ENCODE measurements around the gene KLK15.

Gene KLK15

DNA sequence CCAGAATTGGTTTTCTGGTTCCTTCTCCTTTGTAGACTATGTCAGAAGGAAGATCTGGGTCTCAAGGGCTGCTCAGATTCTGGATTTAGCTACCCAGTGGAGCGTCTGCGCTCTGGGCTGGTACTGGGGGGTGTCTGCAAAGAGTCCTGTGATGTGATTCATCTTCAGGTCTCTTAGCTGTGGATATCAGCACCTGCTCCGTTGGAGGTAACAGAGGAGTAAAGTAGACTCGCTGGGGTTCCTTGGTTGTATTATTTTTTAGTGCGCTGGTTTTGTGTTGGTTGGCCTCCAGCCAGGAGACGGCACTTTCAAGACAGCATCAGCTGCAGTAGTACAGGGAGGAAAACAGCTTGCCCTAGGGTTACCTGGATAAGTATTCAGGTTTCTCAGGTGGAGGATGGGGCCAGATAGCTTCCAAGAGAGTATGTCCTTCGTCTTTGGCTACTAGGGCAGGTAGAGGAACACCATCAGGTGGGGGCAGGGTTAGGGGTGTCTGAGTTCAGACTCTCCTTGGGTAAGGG, 10.4 kb upstream of the KLK15 start:
- no peak for DNase-seq (ENCODE audit: low read depth)
- no peak overlapping the region for H3K4me3 ChIP-seq (ENCODE audit: low read length)
- TF ChIP-seq CTCF (conservative IDR thresholded peaks at IDR 0.05; ENCODE audit: low read depth, low read length): no peak

GRCh38 chr19:50843205-50843604, 9.8 kb upstream of the KLK15 start:
- TF ChIP-seq CTCF (conservative IDR thresholded peaks at IDR 0.05; ENCODE audit: low read depth, low read length): no peak
- DNase-seq (ENCODE audit: low read depth): no peak
- H3K4me3 ChIP-seq (ENCODE audit: low read length): no peak overlapping the region

- no peak overlapping the region for H3K4me3 ChIP-seq (ENCODE audit: low read length)
- DNase-seq (ENCODE audit: low read depth): no peak
- TF ChIP-seq CTCF (conservative IDR thresholded peaks at IDR 0.05; ENCODE audit: low read depth, low read length): no peak
Measured at GRCh38 chr19:50842130-50842529, 8.8 kb upstream of the KLK15 start.

DNA sequence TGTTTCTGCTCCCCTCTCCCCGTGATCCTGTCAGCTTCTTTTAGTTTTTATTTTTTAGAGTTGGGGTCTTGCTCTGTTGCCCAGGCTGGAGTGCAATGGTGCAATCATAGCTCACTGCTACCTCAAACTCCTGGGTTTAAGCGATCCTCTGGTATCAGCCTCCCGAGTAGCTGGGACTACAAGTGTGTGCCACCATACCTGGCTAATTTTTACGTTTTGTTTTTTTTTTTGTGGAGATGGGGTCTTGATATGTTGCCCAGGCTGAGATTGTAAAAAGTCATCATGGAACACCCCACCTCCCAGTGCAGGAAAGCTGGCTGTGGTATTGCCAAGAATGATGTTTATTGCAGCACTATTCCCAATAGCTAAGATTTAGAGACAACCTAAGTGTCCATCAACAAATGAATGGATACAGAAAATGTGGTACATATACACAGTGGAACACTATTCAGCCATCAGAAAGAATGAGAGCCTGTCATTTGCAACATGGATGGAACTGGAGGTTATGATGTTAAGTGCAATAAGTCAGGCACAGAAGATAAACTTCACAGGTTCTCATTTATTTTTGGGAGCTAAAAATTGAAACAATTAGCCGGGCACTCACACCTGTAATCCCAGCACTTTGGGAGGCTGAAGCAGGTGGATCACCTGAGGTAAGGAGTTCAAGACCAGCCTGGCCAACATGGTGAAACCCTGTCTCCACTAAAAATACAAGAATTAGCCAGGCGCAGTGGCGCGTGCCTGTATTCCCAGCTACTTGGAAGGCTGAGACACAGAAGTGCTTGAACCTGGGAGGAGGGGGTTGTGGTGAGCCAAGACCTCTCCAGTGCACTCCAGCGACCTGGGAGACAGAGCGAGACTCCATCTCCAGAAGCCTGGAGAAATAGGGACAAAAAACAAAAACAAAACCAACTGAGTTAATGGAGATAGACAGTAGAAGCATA, 6.6 kb upstream of the KLK15 start:
- no peak for TF ChIP-seq CTCF (conservative IDR thresholded peaks at IDR 0.05; ENCODE audit: low read depth, low read length)
- DNase-seq (ENCODE audit: low read depth): no peak
- no peak overlapping the region for H3K4me3 ChIP-seq (ENCODE audit: low read length)

DNA sequence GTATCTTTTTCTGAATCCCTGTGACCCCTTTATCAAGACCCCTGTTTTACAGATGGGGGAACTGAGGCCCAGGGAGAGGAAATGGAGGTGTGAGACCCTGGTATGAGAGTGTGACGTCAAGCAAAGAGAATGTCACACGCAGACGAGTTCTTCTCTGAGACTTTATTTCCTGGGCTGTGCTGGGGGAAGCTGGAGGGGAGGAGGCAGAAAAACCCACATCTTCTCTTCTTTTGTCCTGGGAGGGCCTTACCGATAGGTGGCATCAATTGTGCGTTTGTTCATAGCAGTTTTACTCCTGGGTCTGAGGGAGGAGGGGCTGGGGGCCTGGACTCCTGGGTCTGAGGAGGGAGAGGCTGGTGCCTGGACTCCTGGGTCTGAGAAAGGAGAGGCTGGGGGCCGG, 4.9 kb upstream of the KLK15 start:
- peak; percentile 26 for TF ChIP-seq CTCF (conservative IDR thresholded peaks at IDR 0.05; ENCODE audit: low read depth, low read length)
- no peak overlapping the region for H3K4me3 ChIP-seq (ENCODE audit: low read length)
- DNase-seq (ENCODE audit: low read depth): no peak

DNA sequence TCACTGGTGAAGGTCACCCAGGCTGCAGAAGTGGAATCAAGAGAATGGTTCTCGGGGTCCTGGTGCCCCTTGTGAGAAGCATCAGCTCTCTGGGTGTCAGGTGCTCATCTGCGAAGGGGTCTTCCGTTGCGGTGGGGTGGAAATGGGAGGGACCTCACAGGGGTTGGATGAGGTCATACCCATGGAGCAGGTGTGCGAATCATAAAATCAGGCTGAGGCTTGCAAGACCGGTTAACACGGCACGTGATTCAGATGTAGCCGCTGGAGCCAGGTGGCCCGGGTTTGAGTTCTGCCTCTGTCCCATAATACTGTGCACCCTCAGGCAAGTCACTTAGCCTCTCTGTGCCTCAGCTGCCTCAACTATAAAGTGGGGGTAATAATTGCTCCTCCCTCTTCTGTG, 3.9 kb upstream of the KLK15 start:
- no peak for DNase-seq (ENCODE audit: low read depth)
- TF ChIP-seq CTCF (conservative IDR thresholded peaks at IDR 0.05; ENCODE audit: low read depth, low read length): no peak
- no peak overlapping the region for H3K4me3 ChIP-seq (ENCODE audit: low read length)
